GM20431 (cell line): ENCODE results near the gene C19orf67.

ENCODE experiments used
- in situ Hi-C: fragments of 300-500 bp; cut with MseI, MboI; formaldehyde crosslinking; loops from one replicate; pipeline ENCODE4 v1.15.0; 2020; ENCODE audit warnings: low sequenced_read_pairs; ENCODE audit not compliant: unreplicated experiment

Gene C19orf67

GRCh38 chr19:14088634-14089411 is 3.2 kb upstream of the C19orf67 start:
- in situ Hi-C loops, result no loop called here

- in situ Hi-C loops, result no loop called here
Measured at GRCh38 chr19:14086098-14086497, 515 bp upstream of the C19orf67 start.

GRCh38 chr19:14082675-14082960 is 3.0 kb downstream of the C19orf67 start:
- in situ Hi-C loops, result no loop called here

GRCh38 chr19:14081797-14082674 is 3.5 kb downstream of the C19orf67 start:
- in situ Hi-C loops, result no loop called here

DNA sequence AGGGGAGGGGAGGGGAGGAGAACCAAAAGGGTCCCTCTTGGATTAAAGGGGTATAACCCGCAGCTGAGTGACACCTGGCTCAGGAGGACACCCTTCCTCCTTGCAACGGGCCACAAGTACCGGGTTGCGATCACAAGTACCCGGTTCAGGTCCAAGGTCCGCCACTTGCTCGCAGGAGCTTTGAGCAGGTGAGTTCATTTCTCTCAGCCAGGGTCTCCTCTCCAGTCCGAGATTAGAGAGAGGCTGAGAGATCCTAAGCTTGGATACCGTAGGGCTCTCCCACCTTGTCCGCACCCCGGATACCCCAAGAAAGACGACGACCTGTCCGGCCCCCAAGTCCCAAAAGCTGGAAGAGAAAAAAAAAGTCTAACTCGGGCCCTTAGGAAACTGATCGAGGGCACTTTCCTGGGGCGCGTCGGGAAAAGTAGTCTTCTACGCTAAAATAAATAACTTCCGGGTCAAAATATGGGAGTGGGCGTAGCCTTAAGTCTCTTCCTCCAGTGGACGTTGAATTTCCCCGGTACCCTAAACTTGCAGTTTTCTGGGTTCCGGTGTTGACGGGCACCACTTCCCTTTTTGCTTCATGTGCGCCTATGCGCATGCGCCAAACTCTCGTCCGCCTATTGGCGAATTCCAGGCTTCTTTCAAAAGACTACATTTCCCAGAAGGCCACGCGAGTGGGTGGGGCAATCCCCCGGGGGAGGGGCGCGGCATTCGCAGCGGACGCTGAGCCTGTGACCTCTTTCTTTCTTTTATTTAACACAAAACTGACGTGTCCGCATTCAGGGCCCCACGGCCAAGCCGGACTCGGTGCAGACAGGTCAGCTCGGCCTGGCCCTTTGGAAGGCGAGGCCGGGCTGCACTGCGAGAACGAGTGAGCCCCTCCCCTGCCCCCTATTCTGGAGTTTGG is 4.4 kb downstream of the C19orf67 start:
- in situ Hi-C loops, result no loop called here

DNA sequence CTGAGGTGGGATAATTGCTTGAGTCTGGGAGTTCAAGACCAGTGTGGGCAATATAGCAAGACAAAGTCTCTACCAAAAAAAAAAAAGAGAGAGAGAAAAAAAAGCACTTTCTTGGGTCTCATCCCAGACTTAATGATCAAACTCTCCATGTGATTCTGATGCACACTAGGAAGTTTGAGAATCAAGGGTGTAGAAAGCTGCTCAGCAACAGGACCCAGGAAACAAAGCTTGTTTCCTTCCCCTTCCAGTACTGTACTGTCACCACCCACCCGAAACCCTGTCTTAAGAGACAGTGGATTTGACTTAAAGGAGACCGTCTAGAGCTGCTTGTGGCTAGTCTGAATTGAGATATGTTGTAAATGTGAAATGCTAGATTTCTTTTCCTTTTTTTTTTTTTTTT is 7.2 kb downstream of the C19orf67 start:
- in situ Hi-C loops, result no loop called here

GRCh38 chr19:14073925-14074838 is 11.4 kb downstream of the C19orf67 start:
- in situ Hi-C loops, result loop anchor here (5.0 kb wide), 1 partner anchor 197 kb away; the partner anchor contains the start of gene NANOS3

DNA sequence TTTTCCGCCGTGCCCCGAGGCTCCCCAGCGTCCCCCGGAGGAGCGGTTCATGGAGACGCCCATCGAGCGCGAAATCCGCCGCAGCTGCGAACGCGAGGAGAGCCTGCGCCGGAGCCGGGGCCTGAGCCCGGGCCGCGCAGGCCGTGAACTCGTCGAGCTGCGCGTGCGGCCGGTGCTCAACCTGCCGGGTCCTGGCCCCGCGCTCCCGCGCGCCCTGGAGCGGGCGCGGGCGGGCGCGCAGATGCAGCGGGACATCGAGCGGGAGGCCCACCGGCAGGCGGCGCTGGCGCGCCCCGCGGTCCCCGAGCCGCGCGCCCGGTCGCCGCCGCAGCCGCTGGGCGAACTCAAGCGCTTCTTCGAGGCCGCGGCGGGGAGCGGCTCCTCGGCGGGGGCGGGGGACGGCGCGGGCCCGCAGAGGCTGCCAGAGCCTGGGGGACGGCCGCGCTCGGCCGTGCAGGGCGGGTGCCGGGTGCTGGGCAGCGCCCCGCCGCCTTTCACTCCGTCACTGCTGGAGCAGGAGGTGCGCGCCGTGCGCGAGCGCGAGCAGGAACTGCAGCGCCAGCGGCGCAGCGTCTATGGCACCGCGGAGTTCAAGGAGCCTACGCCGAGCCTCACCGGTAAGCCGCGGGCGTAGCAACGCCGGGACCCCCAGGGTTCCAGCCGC is 12.2 kb downstream of the C19orf67 start:
- in situ Hi-C loops, result loop anchor here (5.0 kb wide), 1 partner anchor 196 kb away; the partner anchor contains the start of gene NANOS3

DNA sequence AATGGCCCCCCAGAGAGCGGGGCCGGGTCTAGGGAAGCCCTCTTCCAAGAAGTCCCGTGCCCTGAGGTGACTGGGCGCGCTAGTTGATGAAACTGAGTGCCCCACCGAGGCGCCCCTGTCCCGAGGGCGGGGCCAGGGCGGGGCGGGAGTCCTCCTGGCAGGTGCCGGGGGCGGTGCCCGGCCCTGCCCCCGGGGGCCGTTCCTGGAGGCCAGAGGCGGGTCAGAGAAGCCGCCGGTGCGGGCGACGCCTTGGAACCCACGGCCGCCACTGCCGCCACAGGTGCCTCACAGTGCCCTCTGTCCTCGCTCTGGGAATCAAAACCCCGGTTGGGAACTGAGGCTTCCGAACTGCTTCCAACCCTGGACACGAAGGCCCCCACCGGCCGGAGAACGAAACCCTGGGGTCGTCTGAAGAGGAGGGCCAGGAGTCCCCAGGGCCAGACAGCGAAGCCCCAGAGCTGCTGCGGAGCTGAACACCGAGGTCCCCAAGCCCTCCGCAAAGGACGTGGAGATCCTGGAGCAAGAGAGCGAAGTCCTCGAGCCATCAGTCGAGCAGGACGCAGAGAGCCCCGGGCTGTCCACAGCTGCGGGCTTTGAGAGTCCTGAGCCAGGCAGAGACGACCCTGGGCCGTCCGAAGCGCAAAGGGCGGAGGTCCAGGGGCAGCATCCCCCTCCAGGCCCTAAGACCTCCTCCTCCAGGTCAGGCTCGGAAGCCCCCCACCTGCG is 12.9 kb downstream of the C19orf67 start, which contains the start of gene MISP3:
Gene MISP3 (plus strand): TSS at position 252 of the 726 bp plus-strand sequence. CDS start 524 bp downstream, outside the sequence.
- in situ Hi-C loops, result loop anchor here (5.0 kb wide), 1 partner anchor 195 kb away; the partner anchor contains the start of gene NANOS3

DNA sequence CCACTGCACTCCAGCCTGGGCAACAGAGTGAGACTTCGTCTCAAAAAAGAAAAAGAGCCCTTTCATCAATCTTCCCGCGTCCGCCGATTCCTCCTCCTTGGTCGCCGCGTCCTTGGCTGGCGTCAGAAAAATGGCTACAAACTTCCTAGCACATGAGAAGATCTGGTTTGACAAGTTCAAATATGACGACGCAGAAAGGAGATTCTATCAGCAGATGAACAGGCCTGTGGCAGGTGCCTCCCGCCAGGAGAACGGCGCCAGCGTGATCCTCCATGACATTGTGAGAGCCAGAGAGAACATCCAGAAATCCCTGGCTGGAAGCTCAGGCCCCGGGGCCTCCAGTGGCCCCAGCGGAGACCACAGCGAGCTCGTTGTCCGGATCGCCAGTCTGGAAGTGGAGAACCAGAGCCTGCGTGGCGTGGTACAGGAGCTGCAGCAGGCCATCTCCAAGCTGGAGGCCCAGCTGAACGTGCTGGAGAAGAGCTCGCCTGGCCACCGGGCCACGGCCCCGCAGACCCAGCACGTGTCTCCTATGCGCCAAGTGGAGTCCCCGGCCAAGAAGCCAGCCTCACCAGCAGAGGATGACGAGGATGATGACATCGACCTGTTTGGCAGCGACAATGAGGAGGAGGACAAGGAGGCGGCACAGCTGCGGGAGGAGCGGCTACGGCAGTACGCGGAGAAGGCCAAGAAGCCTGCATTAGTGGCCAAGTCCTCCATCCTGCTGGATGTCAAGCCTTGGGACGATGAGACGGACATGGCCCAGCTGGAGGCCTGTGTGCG is 15.1 kb downstream of the C19orf67 start:
- in situ Hi-C loops, result loop anchor here (5.0 kb wide), 1 partner anchor 193 kb away; the partner anchor contains the start of gene NANOS3

GRCh38 chr19:14066134-14066533 is 19.4 kb downstream of the C19orf67 start:
- in situ Hi-C loops, result no loop called here

DNA sequence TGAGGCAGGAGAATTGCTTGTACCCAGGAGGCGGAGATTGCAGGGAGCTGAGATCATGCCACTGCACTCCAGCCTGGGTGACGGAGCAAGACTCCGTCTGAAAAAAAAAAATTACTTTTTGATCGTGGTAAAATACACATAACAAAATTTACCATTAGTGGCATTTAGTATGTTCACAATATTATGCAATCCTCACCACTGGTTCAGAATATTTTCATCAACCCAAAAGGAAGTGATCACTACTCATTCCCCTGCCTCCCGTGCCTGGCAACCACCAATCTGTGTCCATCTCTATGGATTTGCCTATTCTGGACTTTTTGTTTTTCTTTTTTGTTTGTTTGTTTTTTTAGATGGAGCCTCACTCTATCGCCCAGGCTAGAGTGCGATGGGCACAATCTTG is 22.5 kb downstream of the C19orf67 start:
- in situ Hi-C loops, result no loop called here

DNA sequence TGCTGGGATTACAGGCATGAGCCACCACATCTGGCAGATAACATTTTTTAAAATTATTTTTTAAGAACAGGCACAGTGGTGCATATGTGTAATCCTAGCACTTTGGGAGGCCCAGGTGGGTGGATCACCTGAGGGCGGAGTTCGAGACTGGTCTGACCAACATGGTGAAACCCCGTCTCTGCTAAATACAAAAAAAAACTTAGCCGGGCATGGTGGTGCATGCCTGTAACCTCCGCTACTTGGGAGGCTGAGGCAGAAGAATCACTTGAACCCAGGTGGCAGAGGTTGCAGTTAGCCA is 23.1 kb downstream of the C19orf67 start:
- in situ Hi-C loops, result no loop called here

GRCh38 chr19:14061751-14062557 is 23.6 kb downstream of the C19orf67 start, which contains the start of gene PALM3:
Gene PALM3, minus strand, starts transcription at chr19:14062076. Its CDS starts 96 bp downstream, at chr19:14061980.
- in situ Hi-C loops, result no loop called here

GRCh38 chr19:14061081-14061749 is 24.4 kb downstream of the C19orf67 start:
- in situ Hi-C loops, result no loop called here

DNA sequence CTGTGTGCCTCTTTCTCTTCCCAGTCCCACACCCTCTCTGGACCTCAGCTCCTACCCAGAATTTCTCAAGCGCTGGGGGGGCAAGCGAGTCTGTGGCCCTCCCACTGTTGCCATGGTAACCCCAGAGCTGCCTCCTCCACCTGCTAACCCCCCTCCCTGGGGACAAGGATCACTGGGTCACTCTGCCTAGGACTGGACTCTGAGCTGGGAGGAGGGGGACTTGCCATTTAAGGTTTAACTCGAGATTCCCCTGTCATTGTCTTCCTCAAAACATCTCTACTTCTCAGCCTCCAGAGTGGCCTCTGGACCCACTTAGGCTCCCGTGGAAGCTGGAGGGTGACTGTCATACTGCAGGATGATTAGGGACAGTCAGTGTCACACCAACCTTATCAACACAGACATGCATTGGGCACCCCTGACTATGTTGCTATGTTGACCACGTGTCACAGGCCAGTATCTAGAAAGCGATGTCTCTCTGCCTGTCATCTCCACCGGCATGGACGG is 25.9 kb downstream of the C19orf67 start:
- in situ Hi-C loops, result no loop called here
